HG02970 (cell line): ENCODE measurements around the gene SLC34A1.
"Not testable (repeated sequence)": the region's sequence is repeated elsewhere in the genome, so short reads cannot be mapped to it uniquely, and the experiment has no call there.

Experiments
- ATAC-seq: cut with Tn5 transposase; IDR thresholded peaks from one replicate; pipeline ENCODE4 v1.9.1; 2021; ENCODE audit warnings: mild to moderate bottlenecking, moderate library complexity, moderate number of reproducible peaks; ENCODE audit not compliant: unreplicated experiment, low FRiP score

The SLC34A1 gene, protein sequence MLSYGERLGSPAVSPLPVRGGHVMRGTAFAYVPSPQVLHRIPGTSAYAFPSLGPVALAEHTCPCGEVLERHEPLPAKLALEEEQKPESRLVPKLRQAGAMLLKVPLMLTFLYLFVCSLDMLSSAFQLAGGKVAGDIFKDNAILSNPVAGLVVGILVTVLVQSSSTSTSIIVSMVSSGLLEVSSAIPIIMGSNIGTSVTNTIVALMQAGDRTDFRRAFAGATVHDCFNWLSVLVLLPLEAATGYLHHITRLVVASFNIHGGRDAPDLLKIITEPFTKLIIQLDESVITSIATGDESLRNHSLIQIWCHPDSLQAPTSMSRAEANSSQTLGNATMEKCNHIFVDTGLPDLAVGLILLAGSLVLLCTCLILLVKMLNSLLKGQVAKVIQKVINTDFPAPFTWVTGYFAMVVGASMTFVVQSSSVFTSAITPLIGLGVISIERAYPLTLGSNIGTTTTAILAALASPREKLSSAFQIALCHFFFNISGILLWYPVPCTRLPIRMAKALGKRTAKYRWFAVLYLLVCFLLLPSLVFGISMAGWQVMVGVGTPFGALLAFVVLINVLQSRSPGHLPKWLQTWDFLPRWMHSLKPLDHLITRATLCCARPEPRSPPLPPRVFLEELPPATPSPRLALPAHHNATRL

DNA sequence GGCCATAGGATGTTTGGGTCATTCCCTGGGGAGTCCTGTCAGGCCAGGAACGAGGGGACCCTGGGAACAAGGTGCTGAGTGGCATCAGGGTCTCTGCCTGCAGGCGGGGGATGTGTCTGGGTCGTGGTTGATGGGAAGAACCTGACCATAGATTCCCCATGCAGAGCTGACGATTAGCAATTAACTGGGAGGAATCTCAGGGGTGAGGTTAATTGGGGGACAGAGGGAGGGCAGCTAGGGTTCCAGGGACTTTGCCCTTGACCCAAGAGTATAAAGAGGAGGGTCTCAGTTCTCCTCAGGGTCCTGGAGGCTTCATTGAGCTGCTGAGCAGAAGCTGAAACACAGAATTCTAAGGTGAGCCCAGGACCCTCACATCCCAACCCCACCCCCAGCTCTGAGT is at the start of gene SLC34A1:
TSS of gene SLC34A1 (plus strand) at position 301 of the 400 bp plus-strand sequence. CDS start 1,308 bp downstream, outside the sequence.
- no peak for ATAC-seq

- no peak for ATAC-seq
Measured at GRCh38 chr5:177334781-177335700, 49.2 kb upstream of the SLC34A1 start.

DNA sequence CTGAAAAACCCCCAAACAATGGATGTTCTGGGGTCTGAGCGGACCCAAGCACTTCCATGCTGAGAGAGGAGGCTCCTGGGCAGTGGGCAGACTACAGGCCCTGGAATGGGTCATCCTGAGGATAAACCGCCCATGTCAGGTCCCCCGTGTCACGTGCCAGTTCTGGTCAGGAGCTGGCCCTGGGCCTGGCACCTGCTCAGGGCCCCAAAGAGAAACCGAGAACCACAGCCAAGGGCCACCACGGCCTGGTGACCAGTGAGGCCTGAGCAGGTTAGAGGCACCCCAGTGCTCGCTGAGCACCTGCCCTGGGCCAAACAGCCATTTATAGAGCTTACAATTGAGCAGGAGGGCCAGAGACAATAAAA is 48.6 kb upstream of the SLC34A1 start:
- no peak for ATAC-seq

GRCh38 chr5:177336112-177336511 is 48.1 kb upstream of the SLC34A1 start:
- ATAC-seq = no peak

GRCh38 chr5:177336603-177337494 is 47.4 kb upstream of the SLC34A1 start:
- ATAC-seq = no peak

GRCh38 chr5:177338251-177339106 is 45.8 kb upstream of the SLC34A1 start:
- ATAC-seq = no peak

- ATAC-seq = no peak
Measured at GRCh38 chr5:177339107-177339638, 45.1 kb upstream of the SLC34A1 start.

DNA sequence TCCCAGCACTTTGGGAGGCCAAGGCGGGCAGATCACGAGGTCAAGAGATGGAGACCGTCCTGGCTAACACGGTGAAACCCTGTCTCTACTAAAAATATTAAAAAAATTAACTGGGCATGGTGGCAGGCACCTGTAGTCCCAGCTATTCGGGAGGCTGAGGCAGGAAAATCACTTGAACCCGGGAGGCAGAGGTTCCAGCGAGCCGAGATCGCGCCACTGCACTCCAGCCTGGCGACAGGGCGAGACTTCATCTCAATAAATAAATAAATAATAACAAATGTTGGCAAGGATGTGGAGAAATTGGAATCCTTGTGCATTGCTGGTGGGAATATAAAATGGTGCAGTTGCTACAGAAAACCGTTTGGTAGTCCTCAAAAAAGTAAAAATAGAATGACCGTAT is 41.2 kb upstream of the SLC34A1 start:
- ATAC-seq = not testable (repeated sequence)

- no peak for ATAC-seq
Measured at GRCh38 chr5:177343777-177344176, 40.5 kb upstream of the SLC34A1 start.

- ATAC-seq = no peak
Measured at GRCh38 chr5:177344891-177345290, 39.3 kb upstream of the SLC34A1 start.

DNA sequence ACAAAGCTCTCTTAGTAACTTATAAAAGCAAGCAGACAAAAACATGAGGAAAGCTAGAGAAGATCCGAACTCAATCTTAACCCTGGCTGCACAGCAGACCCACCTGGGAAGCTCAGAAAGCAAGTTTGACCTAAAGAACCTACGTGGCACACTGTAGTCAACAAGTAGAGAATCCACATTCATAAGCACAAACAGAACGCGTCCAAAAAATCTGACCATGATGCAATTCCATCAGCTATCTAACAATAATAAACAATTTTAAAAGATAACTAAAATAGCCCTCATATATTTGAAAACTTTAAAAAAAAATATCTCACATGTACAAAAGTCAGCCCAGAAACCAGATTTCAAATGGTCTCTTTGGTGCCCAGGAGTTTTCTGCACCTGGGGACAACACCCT is 37.4 kb upstream of the SLC34A1 start:
- no peak for ATAC-seq

DNA sequence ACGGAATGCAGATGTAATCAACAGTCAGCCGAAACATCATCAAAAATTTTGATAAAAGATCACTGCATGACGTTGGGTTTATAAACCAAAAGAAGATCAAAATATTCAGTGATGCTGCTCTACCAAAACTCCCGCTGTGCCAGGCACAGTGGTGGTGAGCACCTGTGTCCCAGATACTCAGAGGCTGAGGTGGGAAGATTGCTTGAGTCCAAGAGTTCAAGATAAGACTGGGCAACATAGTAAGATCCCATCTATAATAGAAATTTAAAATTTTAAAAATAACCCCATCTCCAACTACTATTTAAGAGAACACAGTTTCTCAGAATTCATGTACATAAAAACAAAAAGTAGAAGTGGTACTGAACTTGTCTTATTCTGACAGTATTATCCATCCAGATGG is 36.5 kb upstream of the SLC34A1 start:
- no peak for ATAC-seq

DNA sequence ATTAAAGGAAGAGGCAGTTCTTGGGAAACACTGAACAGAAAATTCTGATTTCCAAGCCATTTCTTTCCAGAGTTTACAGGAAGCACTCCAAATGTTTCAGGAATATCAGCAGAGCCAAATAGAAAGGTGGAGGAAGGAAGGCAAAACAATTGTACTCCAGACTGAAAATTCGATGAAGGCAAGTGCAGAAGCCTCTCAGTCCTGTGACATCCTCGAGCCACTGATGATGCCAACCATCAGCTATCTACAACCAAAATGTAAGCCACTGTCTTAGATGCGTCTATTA is 34.9 kb upstream of the SLC34A1 start:
- ATAC-seq = no peak

DNA sequence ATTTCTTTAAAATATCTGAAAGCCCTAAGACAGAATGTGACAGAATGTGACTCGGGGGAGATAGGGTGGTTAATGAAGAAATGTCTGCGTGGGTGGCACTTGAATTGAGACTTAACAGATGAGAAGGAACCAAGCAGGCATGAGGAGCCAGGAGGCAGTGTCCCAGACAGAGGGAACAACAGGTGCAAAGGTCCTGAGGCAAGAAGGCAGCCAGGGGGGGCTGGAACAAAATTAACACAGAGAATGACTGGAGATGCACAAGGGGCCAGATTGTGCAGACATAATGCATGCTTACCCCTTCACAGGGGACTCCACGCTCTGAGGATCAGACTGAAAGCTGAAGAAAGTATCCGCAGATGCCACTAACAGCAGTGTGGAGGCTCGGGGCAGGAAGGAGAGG is 34.5 kb upstream of the SLC34A1 start:
- no peak for ATAC-seq

- ATAC-seq = no peak
Measured at GRCh38 chr5:177350776-177351391, 33.4 kb upstream of the SLC34A1 start.

DNA sequence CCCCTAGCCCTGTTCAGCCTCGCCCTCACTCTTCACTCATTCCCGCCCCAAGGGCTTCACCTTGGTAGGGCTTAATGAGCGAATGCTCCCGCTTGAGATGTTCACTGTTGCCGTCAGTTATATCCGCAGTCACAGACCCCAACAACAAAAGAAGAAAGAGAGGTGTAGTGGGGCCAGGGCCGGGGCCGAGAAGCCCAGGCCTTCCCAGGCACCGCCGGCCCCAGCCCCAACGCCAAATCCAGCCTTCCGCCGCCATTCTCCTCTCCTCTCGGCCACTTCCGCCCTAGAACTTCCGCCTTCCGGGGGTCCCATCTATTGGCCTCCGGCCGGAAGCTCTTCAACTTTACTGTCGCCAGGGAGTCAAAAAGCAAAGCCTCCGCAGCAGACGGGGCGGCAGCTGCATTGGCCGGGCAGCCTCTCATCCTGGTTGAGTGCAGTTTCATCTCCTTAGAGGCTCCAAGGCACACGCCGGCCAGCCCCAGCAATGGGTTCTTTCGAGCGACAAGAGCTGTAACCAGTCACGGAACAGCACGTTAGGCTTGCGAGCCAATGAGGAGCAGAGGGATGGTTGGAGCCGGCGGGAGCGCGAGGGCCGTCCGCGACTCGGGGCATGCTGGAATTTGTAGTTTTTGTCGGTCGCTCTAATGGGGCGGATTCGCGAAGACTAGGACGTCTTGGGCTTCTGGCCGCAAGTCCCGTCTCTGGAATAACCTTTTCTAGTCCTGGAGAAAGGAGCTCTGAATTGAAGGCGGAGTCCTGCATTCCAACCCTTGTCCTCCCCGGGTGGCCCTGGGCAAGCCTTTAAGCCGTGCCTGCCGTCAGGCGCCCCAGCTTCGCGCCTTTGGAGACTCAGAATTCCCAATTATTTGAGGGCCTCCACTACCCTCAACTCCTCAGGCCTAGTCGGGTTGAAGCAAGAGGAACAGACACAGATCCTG is 32.6 kb upstream of the SLC34A1 start, which contains the start of gene LMAN2:
TSS of gene LMAN2 (minus strand) at position 277 of the 938 bp plus-strand sequence. CDS start at position 256, 21 bp downstream.
- ATAC-seq = peak; percentile 94

GRCh38 chr5:177353093-177353492 is 31.1 kb upstream of the SLC34A1 start:
- no peak for ATAC-seq
